ENCODE data around the gene THRB. TPM values are rescaled to one million over a fixed set of nuclear protein-coding genes. Genes with fewer than 3 reads are reported as not detected.

The THRB gene
- total RNA-seq, 1 experiment from 2014 or later = 5.8 TPM

- Mint-ChIP-seq H3K27ac (no peak overlapping the region), H3K4me3 (no peak overlapping the region), H3K36me3 (no peaks in the 10 kb centered on the region), H3K27me3 (ENCODE audit: low read depth) (no peaks in the 10 kb centered on the region), H3K4me1 (no peaks in the 10 kb centered on the region), H3K9me3 (peaks cover 4% of the 10 kb centered on the region)
- ATAC-seq (no peak), DNase-seq (ENCODE audit: low spot score) (no peak)
- ChIA-PET POLR2A (no interaction called here), CTCF (no interaction called here)
- TF ChIP-seq ZNF219 (CRISPR knock-in tag; IDR thresholded peaks at IDR 0.05; ENCODE audit: borderline replicate concordance) (no peak), STAT6 (CRISPR knock-in tag; conservative IDR thresholded peaks at IDR 0.05; ENCODE audit: low read depth) (no peak), JAZF1 (CRISPR knock-in tag; IDR thresholded peaks at IDR 0.05) (no peak), RORB (CRISPR knock-in tag; IDR thresholded peaks at IDR 0.05) (no peak), SP1 (CRISPR knock-in tag; conservative IDR thresholded peaks at IDR 0.05) (no peak), MLX (CRISPR knock-in tag; IDR thresholded peaks at IDR 0.05) (no peak), ATF1 (CRISPR knock-in tag; IDR thresholded peaks at IDR 0.05) (no peak), ARID4B (CRISPR knock-in tag; IDR thresholded peaks at IDR 0.05; ENCODE audit: borderline replicate concordance) (no peak), TEAD4 (CRISPR knock-in tag; IDR thresholded peaks at IDR 0.05) (no peak), MAX (CRISPR knock-in tag; IDR thresholded peaks at IDR 0.05) (no peak), AR (CRISPR knock-in tag; IDR thresholded peaks at IDR 0.05) (no peak), ZNF317 (CRISPR knock-in tag; IDR thresholded peaks at IDR 0.05; ENCODE audit: borderline replicate concordance, low read depth) (no peak), SOX15 (CRISPR knock-in tag; IDR thresholded peaks at IDR 0.05) (no peak), NFYB (CRISPR knock-in tag; conservative IDR thresholded peaks at IDR 0.05; ENCODE audit: low read depth) (no peak), ZNF512 (CRISPR knock-in tag; IDR thresholded peaks at IDR 0.05; ENCODE audit: borderline replicate concordance) (no peak), FOXP1 (CRISPR knock-in tag; IDR thresholded peaks at IDR 0.05; ENCODE audit: borderline replicate concordance) (no peak), NR2C2 (CRISPR knock-in tag; IDR thresholded peaks at IDR 0.05) (no peak), PRRX2 (CRISPR knock-in tag; IDR thresholded peaks at IDR 0.05) (no peak), GRHL2 (CRISPR knock-in tag; IDR thresholded peaks at IDR 0.05; ENCODE audit: insufficient replicate concordance, severe bottlenecking) (no peak), ZNF138 (CRISPR knock-in tag; conservative IDR thresholded peaks at IDR 0.05) (no peak)
These were observed 74.4 kb downstream of the THRB start for GRCh38 chr3:24420224-24420623.
